HG03025 (cell line): ENCODE results near the gene SLC19A1.

Experiments used
- ATAC-seq: cut with Tn5 transposase; IDR thresholded peaks from one replicate; pipeline ENCODE4 v1.9.1; 2021; ENCODE audit warnings: mild to moderate bottlenecking, moderate library complexity; ENCODE audit not compliant: unreplicated experiment, low FRiP score

Gene SLC19A1

DNA sequence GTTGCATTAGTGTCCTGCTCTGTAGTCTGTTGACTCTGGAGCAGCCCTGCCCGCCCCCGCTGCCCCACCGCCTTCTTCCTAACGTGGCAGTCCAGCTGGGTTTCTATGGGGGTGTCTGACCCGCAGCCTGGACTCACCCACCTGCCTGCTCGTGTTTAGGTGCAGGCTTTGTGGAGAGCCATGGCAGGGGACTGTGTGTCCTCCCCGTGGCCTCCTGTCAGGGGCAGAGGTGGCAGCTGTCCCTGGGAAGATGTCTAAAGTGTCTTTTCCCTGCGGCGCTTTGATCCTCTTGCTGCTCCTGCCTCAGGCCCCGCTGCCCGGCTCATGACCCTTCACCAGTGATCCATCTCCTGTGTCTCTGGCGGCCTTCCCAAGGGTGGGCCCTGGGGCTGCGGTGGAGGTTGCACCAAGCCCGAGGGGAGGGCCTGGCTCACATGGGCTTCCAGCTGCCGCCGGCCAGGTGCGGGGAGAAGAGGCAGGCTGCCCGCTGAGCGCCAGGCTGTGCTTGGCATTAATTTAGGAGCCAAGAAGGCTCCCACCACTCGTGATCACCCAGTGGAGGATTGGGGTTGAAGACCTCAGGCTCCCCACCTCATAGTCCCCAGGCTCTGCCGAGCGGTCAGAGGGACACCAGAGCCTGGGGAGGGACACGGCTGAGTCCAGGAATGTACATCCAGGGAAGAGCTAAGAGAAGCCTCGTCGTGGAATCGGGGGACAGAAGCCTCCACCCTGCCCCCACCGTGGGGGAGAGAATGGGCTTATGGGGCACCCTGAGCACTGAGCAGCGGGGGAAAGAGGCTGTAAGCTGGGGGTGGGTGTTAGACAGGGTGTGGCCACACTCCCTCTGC is 93.2 kb downstream of the SLC19A1 start:
- ATAC-seq = no peak

DNA sequence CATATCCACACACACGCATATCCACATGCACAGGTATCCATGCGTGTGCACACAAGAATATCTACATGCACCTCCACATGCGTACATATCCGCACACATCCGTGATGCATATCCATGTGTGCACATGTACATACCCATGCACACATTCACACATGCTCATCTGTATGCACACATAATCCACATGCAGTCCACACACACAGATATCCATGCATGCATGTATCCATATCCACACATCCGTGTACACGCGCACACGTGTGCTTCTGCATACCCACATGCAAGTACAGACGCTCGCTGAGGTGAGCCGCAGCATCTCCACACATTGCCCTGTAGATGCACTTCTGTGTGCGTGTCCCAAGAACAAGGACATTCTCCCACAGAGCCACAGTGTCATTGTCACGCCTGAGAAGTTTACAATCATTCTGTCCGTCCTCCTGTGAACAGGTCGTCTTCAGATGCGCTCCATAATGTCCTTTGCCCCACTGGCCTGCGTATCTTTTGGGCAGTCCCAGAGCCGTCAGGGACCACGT is 93.9 kb downstream of the SLC19A1 start:
- no peak for ATAC-seq
